GM18951 (cell line): ENCODE results near the gene KCNIP4.

Experiments used
- POLR2A ChIP-seq: IDR thresholded peaks from 4 replicates; pipeline ENCODE4 v1.6.1; 2011; ENCODE audit warnings: mild to moderate bottlenecking; ENCODE audit not compliant: insufficient read length, insufficient read depth; ENCODE audit errors: extremely low read depth
- in situ Hi-C: fragments of 300-500 bp; cut with MboI; formaldehyde crosslinking; loops from one replicate; pipeline ENCODE4 v1.12.0; 2022; ENCODE audit warnings: low sequenced_read_pairs, mixed read lengths, inconsistent platforms; ENCODE audit not compliant: unreplicated experiment

The KCNIP4 gene

DNA sequence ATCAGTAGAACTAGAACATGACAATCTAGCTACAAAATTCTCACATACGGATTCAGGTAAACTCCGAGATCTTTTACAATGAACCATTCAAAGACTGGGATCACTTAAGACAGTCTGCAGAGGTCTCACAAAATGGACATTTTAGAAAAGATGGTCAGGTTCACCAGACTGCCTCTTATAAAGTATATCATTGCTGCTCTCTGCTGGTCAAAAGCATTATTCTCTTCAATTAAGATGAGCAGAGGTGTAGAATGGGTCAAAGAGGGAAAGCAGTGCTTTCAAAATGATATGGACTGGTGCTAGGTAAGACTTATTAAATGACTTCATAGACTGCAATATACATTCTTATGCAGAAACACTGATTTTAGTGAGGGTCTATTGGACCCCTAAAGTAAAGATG is 813.6 kb downstream of the KCNIP4 start:
- in situ Hi-C loops, result no loop called here
- TF ChIP-seq POLR2A, result no peak

DNA sequence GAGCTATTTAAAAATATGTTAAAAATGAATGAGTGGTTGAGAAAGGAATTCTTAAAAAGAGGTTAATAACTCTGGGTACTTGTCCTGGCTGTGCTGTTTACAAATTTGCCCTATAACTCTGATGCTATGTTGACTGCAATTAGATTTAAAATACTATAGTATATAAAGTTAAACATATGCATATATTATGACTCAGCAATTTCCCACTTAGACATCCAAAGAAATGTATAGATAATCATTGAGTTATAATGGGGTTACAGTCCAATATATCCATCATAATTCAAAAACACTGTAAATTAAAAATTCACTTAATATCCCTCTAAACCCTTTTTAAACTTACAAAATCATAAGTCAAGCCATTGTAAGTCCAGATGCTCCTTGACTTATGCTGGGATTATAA is 818.0 kb downstream of the KCNIP4 start:
- no peak for TF ChIP-seq POLR2A
- in situ Hi-C loops, result no loop called here

DNA sequence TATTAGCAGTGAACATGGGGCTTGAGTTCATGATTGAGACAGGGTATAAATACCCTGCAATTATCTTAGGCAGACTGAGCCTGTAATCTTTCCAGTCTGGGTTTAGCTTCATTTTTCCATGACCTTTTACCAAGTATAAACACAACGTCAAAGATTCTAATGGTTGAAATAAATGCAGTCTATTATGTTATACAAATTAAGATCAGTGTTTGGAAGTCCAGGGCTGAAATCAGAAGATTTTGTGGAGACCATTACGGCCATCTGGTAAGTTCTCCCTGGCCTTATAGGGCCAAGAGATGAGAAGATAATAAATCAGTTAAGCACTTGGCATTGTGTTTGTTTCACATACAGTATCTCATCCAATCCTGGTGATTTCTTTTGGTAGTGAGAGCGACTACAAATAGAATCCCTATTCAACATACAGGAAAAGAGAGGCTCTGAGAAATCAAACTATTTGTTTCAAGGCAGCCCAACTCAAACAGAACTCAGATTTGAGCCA is 822.5 kb downstream of the KCNIP4 start:
- in situ Hi-C loops, result no loop called here
- no peak for TF ChIP-seq POLR2A

DNA sequence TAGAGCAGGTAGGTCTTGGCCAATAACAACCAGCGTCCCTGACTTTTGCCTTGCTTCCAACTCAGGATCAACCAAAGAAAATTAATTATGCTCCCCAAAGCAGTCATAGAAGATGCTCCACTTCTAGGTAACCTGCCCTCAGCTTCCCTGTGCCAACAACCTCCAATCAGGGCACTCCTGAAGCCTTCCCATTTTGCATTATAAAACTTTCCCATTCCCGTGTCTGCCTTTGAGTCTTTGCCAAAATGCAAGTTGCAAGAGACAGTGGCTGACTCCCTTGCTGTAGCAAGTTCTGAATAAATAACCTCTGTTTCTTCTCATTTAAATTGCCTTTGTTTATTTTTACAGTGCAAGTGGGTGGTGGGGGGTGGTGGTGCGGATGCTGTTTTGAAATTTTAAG is 830.3 kb downstream of the KCNIP4 start:
- TF ChIP-seq POLR2A, result no peak
- in situ Hi-C loops, result no loop called here

DNA sequence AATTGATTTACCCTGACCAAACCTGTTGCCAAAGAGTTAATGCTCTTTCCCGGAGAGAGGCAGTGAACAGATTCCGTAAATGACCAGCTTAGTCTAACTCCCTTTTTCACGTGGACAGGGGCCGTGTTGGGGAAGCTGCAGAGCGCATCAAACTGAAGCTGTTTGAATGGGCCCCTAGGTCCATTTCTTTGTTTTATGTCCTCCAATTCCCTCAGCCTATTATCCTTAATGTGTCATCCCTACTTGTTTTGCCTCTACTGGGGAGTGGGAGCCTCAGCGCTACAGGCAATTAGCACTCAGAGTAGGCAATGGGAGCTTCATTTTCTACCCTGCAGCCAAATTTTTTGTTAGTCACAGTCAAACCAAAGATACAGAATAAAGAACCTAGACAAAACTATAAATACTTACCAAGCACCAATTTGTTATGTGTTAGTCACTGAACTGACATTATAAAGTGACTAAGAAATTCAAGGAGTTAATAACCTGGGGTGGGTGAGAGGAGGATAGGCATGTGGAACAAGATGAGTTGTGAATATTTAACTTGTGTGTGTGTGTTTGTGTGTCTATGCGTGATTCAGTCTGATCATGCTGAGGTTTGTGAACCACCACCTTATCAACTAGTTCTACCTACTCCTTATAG is 830.9 kb downstream of the KCNIP4 start:
- in situ Hi-C loops, result no loop called here
- TF ChIP-seq POLR2A, result no peak

DNA sequence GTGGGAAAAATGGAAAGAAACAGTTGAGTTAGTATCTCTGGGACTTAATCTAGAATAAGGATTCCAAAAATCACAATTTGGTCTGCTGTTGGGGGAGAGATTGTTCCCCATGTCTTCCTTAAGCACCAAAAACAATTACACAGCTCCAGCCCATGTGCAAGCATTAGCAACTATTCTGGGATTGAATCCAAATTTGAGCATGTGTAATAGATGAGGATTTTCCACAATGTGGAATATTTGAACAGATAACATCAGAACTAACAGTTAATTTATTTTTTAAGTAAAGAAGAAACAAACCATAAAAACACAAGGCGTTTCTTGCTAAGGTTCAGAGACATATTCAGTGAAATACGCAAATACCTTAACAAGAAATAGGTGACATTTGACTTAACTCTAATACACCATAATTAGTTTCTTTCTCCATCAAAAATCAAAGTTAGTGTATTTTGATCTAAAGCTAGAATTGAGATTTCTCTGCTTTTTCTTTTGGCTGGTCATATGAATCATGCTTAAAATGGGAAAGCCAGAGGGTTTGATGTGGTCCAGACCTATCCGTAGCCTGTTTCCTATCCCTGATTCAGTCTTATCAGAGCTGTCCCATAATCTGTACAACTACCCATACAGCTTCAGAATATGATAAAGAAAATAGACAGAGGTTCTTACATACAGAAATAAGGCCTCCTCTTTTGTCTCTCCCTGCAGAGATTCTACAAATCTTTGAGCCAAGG is 834.9 kb downstream of the KCNIP4 start:
- in situ Hi-C loops, result no loop called here

DNA sequence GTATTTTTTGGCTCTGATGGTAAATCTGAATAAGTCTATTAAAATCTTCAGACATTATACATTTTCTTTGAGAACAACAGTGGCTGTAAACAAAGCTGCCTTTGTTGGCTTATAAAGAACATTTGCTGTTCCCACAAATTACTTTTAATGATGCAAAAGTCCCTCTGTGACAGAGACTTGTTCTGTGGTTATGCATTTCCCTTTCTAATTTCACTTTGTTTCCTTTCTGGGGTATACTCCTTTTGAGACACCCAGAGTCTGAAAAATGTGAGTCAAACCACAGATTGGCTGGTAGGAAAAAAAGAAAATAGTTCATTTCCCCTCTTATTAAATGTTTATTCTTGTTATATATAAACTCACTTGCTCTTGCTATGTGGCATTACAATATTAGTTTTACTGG is 845.9 kb downstream of the KCNIP4 start:
- no peak for TF ChIP-seq POLR2A
- in situ Hi-C loops, result no loop called here

More for the DNA sequence above, 834.9 kb downstream of the KCNIP4 start:
- TF ChIP-seq POLR2A, result no peak

DNA sequence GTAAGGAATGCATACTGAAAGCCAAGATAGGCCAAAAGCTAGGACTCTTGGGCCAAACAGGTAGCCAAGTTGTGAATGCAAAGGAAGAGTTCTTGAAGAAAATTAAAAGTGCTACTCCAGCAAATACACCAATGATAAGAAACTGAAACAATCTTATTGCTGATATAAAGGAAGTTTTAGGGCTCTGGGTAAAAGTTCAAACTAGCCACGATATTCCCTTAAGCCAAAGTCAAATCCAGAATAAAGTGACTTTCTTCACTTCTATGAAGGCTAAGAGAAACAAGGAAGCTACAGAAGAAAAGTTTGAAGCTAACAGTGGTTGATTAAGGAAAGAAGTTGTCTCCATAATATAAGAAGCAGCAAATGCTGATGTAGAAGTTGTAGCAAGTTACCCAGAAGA is 850.7 kb downstream of the KCNIP4 start:
- in situ Hi-C loops, result no loop called here
- no peak for TF ChIP-seq POLR2A

DNA sequence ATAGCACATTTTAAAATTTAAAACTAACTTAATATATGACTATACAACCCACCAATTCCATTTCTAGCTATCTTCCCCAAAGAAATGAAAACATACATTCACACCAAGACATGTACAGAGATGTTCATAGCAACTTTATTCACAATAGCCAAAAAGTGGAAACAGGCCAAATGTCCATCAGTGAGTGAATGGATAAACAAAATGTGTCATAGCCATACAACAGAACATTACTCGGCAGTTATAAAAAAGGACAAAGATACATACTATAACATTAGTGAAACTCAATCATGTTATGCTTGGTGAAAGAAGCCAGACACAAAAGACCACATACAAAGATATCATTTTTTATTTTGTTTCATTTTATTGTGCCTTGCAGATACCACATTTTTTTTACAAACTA is 851.5 kb downstream of the KCNIP4 start:
- in situ Hi-C loops, result no loop called here
- TF ChIP-seq POLR2A, result no peak

DNA sequence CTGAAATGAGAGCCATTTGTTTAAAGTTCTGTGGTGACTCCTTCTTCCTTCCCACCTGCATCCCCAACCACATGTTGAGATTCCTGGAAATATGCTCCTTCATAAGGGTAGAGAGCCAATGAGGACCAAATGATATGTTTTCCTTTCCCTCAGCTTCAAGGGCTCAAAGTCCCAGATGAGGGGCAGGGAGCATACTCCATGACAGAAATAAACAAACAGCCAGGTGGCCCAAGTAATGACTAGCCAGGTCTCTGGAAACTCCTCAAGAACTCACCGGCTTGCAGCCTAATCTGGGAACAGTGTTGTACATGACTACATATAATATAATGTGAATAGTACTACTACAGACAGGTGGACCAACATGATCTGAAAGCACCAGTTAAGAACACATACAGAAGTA is 856.0 kb downstream of the KCNIP4 start:
- no peak for TF ChIP-seq POLR2A
- in situ Hi-C loops, result no loop called here

DNA sequence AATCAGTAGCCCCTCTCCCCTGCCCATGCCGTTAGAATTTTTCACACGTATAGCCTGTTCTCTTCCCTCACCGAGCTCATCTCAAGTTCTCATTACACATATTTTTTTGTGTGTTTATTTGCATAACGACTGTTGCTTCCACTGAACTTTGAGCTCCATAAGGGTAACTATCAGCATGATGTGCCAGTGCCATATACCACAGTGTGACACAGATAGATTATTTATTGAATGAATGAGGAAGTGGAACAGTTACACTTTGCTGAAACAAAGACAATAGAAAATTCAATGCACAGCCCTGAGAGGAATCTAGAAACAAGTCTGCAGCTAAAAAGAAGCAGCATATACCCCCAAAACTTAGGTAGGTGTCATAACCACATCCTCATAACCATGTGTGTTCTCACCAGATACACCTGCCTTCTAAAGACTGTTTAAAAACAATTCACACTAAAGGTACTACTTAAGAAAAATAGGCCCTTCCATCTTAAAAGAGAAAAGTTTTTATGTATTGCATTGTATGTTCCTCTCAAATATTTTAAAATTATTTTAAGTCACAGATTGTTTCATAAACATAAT is 858.4 kb downstream of the KCNIP4 start:
- in situ Hi-C loops, result no loop called here
- no peak for TF ChIP-seq POLR2A

DNA sequence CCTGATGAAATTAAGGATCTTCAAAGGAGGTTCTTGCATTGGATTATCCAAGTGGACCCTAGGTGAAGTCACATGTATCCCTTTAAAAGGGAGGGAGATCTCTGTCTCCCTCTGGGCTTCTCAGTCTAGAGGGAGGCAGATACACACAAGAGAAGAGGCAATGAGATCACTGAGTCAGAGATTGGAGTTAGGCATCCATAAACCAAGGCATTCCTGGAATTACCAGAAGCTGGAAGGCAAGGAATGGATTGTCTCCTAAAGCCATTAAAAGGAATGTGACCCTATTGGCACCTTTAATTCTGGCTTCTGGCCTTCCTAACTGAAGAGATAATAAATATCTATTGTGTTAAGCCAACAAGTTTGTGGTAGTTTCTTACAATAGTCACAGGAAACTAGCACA is 865.2 kb downstream of the KCNIP4 start:
- no peak for TF ChIP-seq POLR2A
- in situ Hi-C loops, result no loop called here

DNA sequence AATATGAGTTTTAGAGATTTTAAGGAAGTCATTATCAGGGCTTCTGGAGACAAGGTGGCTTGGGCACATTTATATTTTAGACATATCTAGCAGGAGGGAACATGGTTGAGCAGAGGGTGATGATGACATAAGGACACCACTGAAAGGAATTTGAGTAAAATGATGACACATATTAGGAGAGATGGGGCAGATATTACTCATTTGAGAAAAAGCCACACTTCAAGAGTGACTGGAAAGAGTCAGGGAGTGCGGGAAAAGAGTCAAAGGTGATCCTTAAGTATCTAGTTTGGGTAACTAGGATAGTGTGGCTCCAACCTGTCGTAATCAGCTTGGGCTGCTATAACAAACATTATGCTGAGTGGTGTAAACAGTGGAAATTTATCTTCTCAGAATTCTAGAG is 870.6 kb downstream of the KCNIP4 start:
- in situ Hi-C loops, result no loop called here

DNA sequence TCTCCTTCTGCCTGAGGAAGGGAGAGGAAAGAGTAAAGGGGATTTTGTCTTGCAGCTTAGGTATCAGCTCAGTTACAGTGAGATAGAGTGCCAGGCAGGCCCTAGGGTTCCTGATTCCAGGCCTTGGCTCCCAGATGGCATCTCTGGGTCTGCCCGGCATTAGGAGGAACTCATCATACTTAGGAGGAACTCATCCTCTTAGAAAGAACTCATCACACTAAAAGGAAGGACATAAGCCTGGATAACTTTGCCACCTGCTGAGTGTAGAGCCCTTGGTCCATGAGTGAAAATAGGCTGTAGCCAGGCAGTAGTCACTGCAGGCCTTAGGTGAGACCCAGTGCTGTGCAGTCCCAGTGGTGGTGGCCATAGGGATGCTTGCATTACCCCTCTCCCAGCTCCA is 881.2 kb downstream of the KCNIP4 start:
- in situ Hi-C loops, result no loop called here
- TF ChIP-seq POLR2A, result no peak

More for the DNA sequence above, 870.6 kb downstream of the KCNIP4 start:
- TF ChIP-seq POLR2A, result no peak
